Stimulated activated CD4-positive, alpha-beta T cell treated with anti-CD3 and anti-CD28 coated beads, Interleukin-2, amount 100 ng/mL, for 48 hours (primary cell): ENCODE results near the gene MEG3.
"Not testable (repeated sequence)": the region's sequence is repeated elsewhere in the genome, so short reads cannot be mapped to it uniquely, and the experiment has no call there.

ENCODE experiments used
- DNase-seq, 2 donors: peaks; one replicate each; pipeline ENCODE4 v3.0.0-alpha.2; 2020

MEG3 gene

DNA sequence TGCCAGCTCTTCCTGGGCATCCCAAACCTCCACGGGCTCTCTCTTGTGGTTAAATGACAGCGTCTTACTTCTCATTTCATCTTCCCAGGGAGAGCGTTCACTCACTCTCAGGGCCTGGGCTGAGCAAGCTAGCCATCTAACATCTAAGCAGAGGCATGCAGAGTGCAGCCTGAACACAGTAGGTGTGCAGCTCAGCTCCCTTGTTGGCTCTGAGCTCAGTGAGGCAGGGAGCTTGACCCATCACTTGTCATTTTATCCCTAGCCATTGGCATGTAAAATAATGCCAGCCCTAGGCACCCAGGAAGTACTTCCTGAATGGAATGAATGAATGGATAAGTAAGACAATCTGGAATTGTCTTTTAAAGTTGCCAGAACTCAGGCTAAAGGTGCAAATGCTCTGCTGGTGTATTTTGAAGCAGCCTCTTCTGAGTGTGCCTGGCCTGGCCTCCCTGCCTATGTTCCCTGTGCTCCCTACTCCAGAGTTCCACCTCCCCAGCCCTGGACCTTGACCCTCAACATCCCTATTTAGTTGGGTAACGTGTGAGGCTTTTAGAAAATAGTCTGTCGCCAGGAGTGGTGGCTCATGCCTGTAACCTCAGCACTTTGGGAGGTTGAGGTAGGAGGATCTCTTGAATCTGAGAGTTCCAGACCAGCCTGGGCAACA, 9.5 kb upstream of the MEG3 start:
- no peak for DNase-seq

DNA sequence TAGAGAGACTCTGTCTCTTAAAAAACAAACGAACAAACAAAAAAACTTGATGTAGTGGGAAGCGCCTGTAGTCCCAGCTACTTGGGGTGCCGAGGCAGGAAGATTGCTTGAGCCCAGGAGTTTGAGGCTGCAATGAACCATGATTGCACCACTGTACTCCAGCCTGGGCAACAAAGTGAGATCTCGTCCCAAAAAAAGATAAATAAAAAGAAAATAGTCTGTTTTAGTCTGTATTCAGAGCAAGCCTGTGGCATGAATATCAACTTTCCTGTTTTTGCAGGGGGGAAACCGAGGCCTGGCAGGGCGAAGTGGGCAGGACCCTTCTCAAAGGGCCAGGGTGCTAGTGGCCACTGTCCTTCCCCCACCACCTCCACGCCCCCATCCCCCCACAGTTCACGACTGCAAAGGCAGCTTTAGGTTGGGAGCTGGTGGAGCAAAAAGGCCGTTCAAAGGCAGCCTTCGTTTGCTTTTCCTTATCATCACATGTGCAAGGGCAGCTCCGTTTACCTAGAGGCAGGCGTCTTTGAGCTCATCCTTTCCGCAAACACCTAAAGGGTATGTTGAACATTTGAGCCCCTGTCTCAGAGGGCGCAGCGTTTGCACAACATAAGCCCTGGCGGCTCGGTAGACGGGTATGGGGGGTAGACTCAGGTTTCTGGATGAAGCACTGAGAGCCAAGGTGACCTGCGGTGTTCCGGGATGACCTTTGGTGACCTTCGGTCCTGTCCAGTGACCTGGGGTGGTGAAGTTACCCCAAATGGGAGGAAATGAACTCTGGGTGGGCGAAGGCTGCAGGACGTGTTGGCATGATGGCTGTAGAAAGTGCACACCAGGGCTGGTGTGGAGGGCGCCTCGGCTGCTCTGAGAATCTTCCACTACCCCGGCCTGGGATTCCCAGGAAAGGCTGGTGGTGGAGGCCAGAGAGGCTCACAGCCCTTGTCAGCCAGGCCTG, 8.7 kb upstream of the MEG3 start:
- no peak for DNase-seq

DNA sequence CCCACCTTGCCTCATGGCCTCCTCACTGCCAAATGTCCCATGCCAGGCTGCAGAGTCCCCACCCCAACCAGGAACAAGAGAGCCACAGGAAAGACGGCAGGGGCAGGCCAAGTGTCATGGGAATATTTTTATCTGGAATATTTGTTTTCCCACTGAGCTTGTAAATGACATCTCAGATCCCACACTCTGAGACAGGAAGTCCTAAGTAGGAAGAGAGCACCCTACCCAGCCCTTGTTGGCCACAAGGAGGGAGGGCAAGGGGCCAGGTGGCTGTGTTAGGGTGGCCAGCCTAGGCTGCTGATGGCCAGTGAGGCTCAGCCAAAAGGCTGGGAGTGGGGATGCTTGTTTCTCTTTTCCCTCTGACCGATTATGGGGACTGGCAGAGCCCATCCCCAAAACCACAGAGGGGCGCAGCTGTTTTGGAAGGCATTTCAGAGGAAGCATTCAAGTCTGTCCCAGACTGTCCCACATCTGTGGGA, 7.7 kb upstream of the MEG3 start:
- no peak for DNase-seq

DNA sequence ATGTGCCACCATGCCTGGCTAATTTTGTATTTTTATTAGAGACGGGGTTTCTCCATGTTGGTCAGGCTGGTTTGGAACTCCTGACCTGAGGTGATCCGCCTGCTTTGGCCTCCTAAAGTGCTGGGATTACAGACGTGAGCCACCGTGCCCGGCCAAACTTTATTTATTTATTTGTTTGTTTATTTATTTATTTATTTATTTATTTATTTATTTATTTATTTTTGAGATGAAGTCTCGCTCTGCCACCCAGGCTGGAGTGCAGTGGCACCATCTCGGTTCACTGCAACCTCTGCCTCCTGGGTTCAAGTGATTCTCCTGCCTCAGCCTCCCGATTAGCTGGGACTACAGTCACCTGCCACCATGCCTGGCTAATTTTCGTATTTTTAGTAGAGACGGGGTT, 7.0 kb upstream of the MEG3 start:
- DNase-seq = not testable (repeated sequence)

DNA sequence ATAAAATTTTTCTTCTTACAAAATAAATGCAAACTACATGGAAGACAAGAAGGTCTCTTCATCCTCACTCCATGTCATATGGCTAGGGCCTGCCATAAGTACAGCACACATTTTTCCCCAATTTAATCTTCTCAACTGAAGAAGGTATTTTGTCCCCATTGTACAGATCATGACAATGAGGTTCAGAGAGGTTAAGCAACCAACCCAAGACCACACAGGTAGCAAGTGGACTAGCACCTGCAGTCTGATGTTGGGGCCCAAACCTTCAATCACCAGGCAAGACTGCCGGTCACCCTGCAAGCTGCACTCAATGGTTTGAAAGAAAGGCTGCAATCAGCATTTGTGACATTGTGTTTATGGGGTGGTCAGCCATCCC, 6.5 kb upstream of the MEG3 start:
- no peak for DNase-seq

DNA sequence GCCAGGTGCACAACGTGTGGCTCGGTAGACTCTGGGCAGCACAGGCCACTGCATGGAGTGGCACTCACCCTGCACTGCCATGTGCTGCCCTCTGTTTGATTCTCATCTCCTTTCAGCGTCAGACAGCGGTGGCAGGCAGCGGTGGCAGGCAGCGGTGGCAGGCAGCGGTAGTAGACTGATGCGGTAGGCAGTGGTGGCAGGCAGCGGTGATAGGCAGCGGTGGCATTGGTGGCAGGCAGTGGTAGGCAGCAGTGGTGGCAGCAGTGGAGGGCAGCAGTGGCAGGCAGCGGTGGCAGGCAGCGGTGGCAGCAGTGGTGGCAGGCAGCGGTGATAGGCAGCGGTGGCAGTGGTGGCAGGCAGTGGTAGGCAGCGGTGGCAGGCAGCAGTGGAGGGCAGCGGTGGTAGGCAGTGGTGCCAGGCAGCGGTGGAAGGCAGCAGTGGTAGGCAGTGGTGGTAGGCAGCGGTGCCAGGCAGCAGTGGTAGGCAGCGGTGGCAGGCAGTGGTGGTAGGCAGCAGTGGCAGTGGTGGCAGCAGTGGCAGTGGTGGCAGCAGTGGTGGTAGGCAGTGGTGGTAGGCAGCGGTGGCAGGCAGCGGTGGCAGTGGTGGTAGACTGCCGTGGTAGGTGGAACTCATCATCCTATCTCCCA, 6.0 kb upstream of the MEG3 start:
- no peak for DNase-seq

DNA sequence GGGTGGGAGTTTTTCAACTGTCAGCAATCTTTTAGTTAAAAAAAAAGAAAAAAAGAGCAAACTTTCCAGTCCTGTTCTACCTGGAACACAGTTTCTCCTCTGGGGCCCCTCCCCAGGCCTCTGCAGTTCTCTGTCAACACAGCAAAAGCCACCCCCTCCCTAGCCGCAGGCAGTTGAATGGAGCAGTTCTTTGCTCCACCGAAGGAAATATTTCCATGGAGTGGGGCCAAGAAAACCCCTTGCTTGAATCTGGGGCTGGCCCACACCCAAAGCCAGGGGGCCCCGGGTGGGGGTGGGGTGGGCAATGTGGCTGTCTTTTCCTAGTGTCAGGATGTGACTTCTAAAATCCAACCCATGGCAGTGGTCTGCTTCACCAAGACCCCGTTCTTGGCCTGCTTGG, 5.0 kb upstream of the MEG3 start:
- no peak for DNase-seq

DNA sequence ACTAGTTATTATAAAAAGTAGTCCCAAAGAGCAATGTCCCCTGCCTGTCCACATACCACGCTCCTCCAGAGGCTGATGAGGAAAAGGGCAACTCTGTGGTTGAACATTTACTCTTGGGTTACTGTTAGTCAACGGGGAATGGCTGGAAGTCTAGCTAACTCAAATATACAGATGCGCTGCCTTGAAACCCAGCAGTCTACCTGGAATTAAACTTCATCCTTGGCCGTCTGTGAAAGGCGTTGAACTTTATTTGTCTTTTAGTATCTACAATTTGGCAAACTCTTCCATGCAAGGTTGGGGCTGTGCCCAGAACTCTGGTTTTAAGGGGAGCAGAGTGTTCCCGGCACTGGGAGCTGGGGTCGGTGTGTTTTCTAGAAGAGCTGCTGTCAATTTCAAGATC, 3.9 kb upstream of the MEG3 start:
- DNase-seq = no peak

DNA sequence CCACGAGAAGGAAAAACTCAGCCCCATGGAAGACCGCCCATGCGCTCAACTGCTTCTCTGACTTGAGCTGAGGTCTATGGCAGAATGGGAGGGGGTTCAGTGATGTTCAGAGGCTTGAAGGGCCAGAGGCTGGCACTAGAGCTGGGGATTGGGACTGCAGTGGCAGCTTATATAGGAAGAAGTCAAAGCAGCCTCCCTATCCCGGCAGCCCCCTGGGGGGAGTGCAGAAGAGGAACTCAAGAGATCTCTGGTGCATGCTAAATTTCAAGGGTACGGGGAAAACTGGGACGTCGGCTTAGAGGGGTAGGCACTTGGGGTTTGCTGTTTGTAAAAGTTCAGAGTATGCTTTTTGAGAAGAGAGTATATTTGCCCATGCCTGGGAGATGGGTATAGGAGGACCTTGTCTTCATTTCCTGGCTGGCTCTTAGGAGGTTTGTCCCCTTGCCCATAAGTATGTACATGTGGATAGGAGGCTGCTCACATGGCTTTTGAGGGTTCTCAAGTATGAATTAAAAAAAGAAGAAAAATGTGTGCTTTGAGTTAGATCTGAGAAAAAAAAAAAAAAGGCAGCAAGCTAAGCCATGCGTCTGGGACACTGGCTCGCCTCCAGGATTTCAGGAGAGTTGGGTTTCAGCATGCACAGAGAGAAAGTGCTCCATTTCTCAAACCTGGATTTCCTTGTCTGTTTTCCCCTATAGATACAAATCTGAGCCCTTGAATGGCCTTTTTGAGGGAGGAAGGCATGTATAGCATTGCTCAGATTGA, 3.2 kb upstream of the MEG3 start:
- no peak for DNase-seq

DNA sequence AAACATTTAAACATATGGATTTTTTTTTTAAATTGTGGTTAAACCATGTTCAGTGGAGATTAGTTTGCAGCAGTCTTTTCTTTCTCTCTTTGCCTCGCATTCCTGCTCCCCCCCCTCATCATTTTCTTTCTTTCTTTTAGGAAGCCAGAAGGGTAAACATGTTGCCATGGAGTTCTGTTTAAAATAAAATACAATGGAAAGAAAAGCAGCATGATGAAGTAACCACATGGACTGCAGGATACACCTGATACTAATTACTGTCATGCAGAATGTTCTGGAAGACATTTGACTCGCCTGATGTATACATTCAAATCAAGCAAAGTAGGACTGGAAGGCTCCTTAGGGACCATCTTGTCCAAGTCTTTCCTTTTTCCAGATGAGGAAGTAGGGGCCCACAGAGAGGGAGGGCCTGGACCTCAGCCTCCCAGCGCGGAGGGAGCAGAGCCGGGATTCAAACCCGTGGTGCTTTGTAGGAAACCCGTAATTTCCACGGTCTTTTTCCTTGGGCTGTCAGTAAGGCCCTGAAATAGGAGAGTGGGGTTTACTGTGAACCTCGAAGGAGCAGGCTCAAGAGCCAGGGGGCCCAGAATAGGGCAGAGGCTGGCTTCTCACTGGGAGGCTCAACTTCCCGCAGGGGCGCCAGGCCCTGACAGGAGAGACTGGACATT, 2.4 kb upstream of the MEG3 start:
- DNase-seq = no peak

DNA sequence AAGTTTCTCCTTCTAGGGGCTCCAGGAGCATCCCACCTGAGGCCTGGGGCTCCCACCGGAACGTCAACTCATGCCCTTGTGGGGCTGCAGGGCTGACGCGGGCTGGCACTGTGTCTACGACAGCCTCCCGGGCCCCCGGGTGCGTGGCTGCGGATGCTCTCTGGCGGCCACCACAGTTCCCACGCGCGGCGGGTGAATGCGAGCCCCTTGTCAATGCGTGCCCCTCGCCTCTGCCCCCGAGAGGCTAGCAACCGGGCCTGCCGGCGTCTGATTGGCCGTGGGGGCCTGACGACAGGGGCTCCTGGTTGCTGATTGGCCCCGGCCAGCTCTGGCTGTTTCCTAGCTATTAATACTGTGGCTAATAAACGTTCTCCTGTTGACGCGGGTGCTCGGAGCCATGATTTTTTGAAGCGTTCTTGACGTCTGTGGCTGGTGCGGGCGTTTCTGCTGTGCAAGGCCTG, 1.8 kb upstream of the MEG3 start:
- no peak for DNase-seq

DNA sequence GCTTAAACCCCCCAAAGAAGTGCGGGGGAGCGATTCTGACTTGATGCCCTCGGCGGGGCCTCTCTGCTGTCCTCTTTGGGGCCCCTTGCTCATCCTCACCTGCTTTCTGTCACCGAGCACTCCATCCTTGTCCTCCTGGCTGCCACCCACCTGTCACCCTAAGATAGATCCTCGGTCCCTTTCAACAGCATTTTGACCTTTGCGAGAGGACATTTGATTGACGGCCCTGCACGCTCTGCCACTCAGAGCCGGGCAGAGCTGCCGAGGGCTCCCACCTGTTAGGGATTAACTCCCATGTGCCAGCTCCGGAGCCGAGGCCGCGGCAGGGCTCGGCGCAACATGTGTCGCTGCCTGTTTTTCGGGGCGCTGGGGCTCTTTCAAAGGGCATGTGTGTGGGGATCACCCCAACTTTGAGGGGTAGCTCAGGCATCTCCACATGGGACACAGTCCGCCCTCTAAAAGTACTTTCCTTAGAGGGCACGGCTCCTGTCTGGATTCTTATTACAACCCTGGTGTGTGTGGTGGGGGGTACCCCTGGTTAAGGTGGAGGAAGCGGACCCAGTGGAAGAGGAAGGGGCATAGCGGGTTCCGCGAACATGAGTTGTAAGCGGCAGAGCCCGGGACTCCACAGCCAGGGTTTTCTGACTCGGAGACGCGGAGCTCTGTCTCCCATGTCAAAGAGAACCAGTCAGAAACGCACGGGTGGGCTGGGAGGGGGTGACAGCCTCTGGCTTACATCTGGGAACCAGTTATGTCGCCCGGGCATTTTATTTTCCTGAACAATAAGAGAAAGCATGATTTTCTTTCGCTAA, 811 bp upstream of the MEG3 start:
- no peak for DNase-seq

DNA sequence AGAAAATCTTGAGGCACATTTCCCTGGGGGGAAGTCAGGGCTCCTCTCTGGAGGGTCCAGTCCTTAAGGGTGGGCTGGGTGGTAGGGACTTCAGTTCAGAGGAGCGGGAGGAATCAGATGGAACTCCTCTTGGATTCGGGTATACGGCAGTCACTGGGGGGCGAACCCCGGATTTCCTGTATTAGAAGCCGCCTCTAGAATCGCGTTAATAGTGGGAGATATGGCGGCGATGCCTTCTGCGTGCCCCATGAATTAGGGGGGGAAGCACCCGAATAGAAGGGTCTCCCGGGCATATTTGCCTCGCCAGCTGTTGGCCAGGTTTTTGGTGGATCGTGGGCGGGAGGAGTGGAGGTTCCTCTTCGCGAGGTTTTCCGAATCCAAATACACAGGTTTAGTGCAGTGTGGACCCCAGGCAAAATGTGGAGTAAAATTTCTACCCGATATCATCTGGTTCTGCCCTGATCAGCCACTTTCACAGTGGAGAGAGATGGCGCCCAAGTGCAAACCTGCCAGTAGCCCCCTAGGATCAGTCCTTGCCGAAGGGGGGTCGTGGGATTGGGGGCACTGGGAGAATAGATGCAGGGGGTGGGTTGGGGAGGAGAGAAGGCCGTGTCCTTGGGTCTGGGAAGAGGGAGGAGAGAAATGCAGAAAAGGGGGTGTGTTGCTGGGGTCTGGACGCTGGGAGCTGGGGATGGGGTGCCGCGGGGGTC, 628 bp downstream of the MEG3 start:
- DNase-seq = no peak

DNA sequence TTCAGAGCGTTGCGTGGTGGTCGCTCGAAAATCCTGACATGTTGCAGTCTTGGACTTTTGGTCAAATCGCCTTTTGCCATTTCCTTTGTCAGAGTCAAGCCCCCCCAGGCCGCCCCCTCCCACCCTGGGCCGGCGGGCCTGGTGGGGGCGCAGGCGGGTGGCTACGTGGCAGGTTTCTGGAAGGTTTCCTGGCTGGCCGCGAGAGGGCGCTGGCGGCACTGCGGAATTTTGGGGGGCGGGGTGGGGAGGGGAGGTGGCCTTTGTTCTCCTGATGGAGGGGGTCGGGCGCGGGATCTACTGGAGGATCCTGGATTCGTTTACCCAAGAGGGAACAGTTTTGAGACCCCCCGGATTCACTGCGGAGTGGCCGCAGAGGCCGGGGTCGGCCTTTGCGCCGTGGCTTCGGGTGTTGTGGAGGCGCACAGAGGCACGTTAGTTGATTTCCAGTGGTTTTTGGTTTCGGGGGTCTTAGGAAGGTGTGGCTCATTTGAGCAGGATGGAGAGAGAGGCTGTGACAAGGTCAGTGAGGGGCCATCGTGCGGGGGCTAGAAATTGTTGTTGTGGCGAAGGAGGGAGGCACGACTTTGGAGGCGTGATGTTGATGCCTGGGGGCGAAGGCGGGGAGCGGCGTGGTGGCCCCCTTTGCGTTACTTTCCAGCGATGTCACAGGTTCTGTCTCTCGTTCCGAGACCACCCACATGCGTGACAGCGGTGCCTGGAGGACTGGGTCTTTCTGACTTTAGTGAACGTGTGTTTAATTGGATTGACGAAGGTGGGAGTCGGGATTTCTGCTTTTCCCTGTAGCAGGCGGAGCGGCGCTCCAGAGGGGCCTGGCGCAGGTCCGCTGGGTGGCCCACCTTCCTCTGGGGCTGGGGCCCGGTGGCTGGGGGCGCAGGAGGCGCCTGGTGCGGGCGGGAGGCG, 1.4 kb downstream of the MEG3 start:
- no peak for DNase-seq

DNA sequence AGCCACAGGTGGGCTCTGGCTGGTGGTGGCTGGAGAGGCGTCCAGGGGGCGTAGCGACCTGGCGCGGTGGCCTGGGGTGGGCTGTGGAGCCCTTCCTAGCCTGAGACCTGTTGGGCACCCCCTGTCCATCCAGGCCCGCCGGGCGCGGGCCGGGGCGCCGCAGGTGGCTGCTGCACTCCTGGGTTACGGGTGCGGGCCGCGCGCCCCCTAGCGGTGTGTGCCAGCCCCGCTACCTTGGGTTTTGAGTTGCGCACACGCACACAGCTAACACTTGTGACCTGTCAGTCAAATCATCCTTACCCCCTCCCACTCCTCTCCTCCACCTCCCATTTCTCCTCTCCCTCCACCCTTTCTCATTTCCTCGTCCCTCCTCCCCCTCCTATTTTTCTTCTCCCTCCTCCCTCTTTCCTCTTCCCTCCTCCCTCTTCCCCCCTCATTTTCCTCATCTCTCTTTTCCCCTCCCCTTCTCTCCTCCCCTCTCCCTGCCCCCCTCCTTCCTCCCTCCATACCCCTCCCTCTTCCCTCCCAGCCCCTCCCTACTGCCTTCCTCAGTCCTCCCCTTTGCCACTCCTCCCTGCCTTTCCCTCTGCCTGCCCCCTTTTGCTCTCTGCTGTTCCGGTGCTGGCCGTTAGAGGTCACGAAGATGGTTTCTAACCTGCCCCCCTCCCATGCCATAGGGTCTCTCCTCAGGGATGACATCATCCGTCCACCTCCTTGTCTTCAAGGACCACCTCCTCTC, 2.3 kb downstream of the MEG3 start:
- DNase-seq = peak in 1 of 2 donors; percentile 9

DNA sequence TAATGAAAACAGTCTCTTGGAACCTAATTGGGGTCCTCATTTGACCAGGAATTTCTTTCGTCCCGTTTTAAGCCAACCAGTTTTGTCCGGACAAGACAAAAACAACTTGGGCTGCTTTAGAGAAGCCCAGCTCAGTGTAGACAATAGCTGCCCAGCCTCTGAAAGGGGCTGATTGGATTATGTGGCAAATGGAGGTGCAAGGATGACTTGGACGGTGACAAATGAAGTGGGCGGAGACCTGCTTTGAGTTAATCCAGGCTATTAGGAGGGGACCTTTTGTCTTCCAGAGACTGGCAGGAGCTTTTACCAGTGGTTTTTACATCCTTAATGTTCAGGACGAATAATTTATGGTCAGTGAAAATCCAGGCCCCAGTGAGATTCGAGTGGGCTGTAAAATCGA, 4.8 kb downstream of the MEG3 start:
- no peak for DNase-seq

DNA sequence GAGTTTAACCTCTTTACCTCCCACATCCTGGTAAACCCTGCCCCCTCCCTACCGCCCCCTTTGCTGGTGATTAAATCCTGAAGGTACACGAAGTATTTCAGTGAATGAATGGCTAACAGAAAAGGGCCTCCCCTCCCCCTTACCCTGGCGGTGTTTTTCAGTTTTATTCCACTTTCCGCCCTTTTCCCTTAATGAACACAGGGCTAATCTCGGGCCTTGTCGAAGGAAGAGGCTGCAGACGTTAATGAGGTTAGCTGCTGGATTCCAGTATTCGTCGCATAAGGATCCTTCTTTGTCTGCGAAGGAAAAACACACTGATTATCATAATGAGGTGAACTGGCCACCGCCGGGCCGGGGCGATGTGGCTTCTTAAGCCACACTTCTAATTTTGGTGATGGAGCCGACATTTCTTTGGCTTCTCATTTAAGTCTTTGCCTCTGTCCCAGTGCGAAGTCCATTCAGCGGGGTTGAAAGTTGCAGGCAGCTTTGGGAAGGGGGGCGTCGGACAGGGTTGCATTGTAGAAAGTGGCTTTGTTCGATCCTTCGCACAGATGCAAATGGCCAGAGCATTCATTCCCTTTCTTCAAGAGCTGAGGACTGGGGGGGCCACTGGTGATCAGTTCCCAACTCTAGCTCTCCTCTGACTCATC, 6.5 kb downstream of the MEG3 start:
- DNase-seq = no peak

DNA sequence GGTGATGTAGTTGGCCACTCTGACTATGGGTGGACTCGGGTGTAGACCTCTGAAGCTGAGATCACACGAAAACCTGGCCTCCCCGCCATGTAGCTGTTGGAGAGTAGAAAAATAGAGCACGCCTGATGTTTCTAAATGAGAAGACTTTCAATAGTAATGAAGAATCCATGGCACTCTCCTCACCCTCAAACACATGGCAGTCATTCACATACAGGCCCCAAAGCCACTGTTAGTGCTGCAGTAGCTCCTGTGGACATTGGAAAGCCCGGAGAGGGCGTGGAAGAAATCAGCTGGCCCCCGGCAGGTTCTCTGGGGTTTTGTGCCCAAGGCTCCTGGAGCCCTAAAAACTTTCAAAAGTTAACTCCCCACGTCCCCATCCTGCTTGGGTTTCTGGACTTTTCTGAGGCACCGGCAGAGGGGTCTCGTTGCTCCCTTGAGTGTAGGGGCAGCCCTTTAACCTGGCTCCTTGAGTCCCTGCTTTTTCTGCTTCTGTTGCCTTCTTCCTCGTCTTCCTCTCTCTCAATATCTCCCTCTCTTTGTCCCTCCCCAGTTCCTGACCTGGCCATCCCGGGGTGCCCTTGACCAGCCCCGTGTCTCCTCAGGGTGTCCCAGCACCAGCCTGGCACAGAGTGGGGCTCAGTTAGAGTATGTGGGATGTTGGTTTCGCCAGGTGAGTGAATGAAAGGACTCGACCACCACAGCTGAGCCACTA, 8.3 kb downstream of the MEG3 start:
- no peak for DNase-seq
